Posterior cingulate gyrus (tissue), 11 donors: Measurements from ENCODE around the gene GRAMD2A.

Experiments used
- DNase-seq, 10 donors: peaks; one replicate each; pipeline versions ENCODE4 v3.0.0 to v3.0.0-alpha.2; 2020 to 2021; ENCODE audit warnings: mixed read lengths in 3 of 10
- intact Hi-C: fragments of 100-400 bp; cut with DNase I; formaldehyde crosslinking; loops from one replicate; pipeline ENCODE4 v1.15.1; 2023

Gene GRAMD2A

DNA sequence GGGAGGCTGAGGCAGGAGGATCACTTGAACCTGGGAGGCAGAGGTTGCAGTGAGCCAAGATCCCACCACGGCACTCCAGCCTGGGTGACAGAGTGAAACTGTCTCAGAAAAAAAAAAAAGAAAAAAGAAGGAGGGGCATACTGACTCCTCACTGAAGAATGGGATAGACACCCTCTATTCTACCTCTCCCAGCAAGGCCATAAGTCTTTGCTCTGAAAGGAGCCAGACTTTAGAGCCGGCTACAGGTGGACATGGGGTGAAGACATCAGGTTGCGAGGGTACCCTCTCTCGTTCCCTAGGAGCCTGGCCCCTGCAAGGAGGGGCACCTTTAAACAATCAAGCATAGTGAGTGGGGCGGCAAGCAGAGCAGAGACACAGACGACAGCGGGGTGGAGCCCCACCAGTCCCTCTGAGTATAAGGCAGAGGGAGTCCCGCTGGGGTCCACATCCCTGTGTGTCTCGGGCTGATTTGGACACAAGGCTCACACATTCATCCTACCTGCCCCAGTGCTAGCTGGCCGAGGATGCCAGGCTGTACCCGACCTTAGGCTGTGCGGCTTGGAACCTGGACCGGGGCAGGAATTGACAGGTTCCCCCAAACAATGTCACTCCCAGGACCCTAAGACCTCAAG is 1.1 kb downstream of the GRAMD2A start:
- peak in 2 of 10 donors; percentile 29 to 57 for DNase-seq
- intact Hi-C loops = no loop called here

GRCh38 chr15:72195101-72195511 is 2.5 kb downstream of the GRAMD2A start:
- intact Hi-C loops = no loop called here
- peak in 2 of 10 donors; percentile 42 to 66 for DNase-seq

GRCh38 chr15:72193836-72194396 is 3.7 kb downstream of the GRAMD2A start:
- peak in 2 of 10 donors; percentile 23 to 24 for DNase-seq
- intact Hi-C loops = no loop called here

DNA sequence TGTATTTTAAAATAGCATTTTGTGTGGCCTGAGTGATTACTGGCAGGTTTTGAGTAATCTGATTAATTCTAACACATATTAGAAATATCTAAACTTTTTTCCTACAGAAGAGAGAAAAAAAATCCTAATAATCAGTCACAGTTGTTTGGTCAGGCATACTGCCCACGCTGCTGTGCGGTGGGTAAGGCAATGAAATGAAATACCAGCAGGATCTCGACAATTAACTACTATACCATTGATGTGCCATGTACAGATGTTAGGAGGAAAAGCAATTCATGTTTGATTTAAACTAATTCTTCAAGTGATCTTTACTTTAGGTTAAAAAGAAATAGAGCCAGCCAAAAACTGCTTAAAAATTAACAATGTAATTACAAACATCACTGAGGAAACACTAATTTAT is 5.2 kb downstream of the GRAMD2A start:
- intact Hi-C loops = no loop called here
- no peak for DNase-seq

DNA sequence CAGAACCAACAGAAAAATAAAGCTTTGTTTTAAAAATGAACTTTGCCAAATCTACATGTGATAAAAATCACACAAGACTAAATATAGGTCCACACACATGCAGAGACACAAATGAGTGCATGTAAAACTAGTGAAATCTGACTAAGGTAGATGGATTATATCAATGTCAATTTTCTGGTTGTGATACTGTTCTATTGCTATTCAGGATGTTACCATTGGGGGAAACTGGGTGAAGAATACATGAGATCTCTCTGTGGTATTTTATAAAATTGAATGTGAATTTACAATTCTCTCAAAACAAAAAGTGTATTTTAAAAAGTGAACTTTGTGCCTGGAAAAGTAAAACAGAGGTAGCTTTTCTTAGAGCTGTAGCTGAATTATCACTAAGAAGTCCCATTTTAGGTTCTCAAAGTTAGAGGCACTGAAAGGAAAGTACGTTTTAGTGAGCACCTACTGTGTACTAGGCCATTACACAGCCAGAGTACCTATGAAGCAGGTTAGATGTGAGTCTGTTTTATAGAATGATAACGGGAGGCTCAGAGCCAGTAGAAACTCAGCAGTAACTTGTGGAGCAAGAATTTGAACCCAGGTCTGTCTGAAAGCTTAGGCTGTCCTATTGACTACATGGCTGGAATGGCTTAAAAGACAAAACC is 8.2 kb downstream of the GRAMD2A start:
- intact Hi-C loops = no loop called here
- DNase-seq = no peak

DNA sequence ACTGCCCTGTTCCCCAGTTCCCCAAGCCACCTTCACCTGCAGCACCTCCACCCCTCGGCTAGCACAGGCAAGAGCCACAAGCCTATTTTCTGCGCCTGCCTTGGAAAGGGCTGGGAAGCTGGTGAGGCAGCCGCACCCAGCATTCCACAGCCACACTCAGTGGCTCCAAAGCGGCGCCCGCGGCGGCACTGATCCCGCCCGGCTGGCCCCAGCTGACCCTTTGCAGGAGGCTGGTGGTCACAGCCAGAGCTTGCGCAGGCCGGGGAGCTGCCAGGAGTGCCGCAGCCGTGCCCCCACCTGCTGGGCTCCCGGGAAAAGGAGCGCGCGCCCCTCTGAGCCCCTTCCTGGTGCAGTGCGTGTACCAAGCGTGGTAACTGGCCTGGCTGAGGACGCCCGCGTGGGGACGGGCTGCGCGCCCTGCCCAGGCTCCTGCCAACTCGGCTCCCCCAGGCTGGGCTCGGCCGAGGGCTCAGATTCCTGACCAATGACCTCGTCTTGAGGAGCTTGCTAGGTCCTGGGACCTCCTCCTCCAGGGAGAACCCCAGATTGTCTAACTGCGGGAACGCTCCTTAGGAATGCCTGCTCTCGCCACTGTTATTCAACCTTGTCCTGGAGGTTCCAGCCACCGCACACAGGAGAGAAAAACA is 13.3 kb downstream of the GRAMD2A start:
- peak in 4 of 10 donors; percentile 50 to 87 (median 82) for DNase-seq
- intact Hi-C loops = no loop called here

- intact Hi-C loops = no loop called here
- peak in 1 of 10 donors; percentile 76 for DNase-seq
These were observed 13.8 kb downstream of the GRAMD2A start for GRCh38 chr15:72183781-72184164.

DNA sequence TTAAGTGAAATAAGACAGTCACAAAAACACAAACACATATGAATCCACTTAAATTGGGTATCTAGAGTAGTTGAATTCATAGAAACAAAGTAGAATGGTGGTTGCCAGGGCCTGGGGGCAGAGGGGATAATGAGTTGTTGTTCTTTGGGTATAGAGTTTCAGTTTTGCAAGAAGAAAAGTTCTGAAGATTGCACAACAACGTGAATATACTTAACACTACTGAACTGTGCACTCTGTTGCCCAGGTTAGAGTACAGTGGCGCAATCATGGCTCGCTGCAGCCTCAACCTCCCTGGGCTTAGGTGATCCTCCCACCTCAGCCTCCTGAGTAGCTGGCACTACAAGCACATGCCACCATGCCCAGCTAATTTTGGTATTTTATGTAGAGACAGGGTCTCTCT is 14.9 kb downstream of the GRAMD2A start:
- DNase-seq = peak in 1 of 10 donors; percentile 52
- intact Hi-C loops = no loop called here

- DNase-seq = no peak
- intact Hi-C loops = no loop called here
These were observed 15.3 kb downstream of the GRAMD2A start for GRCh38 chr15:72182244-72182643.

GRCh38 chr15:72180761-72181324 is 16.7 kb downstream of the GRAMD2A start:
- peak in 1 of 10 donors; percentile 44 for DNase-seq
- intact Hi-C loops = no loop called here

DNA sequence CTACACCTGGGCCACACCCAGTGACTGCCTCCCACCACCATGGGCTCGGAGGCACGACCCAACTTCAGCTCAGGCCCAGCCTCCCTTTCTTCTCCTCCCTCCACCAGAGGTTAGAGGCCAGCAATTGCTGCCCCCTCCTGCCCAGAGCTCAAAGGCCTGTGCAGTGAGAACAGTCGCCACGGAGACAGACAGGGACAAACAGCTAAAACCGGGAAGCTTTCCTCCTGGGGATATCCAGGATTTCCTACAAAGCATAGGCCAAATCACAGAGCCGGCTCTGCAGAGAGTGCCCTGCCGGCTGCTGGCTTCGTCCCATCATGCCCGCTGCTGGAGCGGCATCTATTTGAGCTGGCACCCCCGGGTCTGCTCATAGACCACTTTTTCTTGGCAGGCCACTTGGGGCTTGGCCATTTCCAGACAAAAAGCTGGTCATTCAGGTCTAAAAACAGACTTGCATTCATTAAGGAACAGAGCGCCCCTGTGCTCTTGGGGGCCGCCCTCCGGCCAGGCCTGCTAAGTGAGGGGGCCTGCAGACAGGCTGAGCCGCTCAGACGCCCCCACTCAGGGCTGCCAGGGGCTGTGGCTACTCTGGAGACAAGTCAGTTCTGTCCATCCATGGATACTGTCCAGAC is 17.5 kb downstream of the GRAMD2A start:
- intact Hi-C loops = no loop called here
- DNase-seq = peak; percentile 55 to 93 (median 74)

GRCh38 chr15:72178976-72179585 is 18.5 kb downstream of the GRAMD2A start:
- intact Hi-C loops = no loop called here

DNA sequence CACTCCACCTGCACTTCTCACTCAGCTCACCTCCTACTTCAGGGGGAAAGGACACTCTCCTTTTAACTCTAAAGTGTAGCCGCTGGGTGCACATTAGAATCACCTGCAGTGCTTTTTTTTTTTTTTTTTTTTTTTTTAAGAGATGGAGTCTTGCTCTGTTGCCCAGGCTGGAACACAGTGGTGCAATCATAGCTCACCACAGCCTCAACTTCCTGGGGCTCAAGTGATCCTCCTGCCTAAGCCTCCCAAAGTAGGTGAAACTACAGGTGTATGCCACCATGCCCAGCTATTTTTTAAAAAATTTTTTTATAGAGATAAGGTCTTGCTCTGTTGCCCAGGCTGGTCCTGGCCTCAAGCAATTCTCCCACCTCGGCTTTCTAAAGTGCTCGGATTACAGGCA is 20.8 kb downstream of the GRAMD2A start:
- no peak for DNase-seq
- intact Hi-C loops = no loop called here

More at GRCh38 chr15:72178976-72179585, 18.5 kb downstream of the GRAMD2A start:
- DNase-seq = peak in 2 of 10 donors; percentile 20 to 75

DNA sequence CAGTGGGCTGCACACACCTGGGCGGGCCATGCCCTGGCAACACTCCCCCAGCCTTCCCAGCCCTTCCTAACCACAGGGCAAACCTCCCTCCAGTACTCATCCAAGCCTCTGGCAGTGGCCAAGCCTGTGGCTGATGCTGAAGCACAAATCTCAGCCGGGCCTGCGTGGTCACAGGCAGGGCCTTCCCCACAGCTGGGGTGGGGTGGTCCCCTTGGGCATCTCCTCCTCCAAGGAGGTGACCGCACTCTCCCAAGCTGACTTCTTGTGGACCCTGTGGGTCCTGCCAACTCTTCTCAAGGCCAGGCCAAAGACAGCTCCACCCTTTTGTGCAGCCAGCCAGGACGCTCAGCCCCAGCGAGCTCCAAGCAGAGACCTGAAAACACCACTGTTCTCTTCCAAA is 21.4 kb downstream of the GRAMD2A start:
- DNase-seq = peak in 3 of 10 donors; percentile 40 to 80 (median 76)
- intact Hi-C loops = no loop called here

- intact Hi-C loops = no loop called here
- DNase-seq = peak in 2 of 10 donors; percentile 31 to 59
These were observed 22.2 kb downstream of the GRAMD2A start for GRCh38 chr15:72175186-72176044.

- peak in 2 of 10 donors; percentile 41 to 43 for DNase-seq
- intact Hi-C loops = no loop called here
These were observed 22.9 kb downstream of the GRAMD2A start for GRCh38 chr15:72174551-72175165.

- intact Hi-C loops = no loop called here
These were observed 23.6 kb downstream of the GRAMD2A start for GRCh38 chr15:72173864-72174550.

GRCh38 chr15:72173401-72173800 is 24.2 kb downstream of the GRAMD2A start:
- intact Hi-C loops = no loop called here
- DNase-seq = peak in 1 of 10 donors; percentile 8

More at GRCh38 chr15:72173864-72174550, 23.6 kb downstream of the GRAMD2A start:
- DNase-seq = peak in 2 of 10 donors; percentile 41 to 45
